ENCODE results near the gene POFUT1. TPM values are rescaled to one million over a fixed set of nuclear protein-coding genes. Genes with fewer than 3 reads are reported as not detected.

POFUT1 gene
- total and polyA plus RNA-seq, 9 of the 15 experiments (the other 6 are each of a cell fraction or from before 2014, with no cell fraction given) = 3.5 to 44.7 (median 23.5) TPM

- no peak for TF ChIP-seq NFE2 (IDR thresholded peaks at IDR 0.05; ENCODE audit: low read depth)
- TF ChIP-seq MEIS2 (IDR thresholded peaks at IDR 0.05; ENCODE audit: partially characterized antibody) = no peak
- no peak for TF ChIP-seq HOMEZ (CRISPR knock-in tag; IDR thresholded peaks at IDR 0.05)
- no peak for TF ChIP-seq FOXJ2 (tag; IDR thresholded peaks at IDR 0.05)
- no peak for TF ChIP-seq TEAD4 (IDR thresholded peaks at IDR 0.05; ENCODE audit: low read length)
- no peak for TF ChIP-seq TEAD4 (CRISPR knock-in tag; IDR thresholded peaks at IDR 0.05; ENCODE audit: borderline replicate concordance)
- TF ChIP-seq TBP (optimal IDR thresholded peaks at IDR 0.05; ENCODE audit: low read depth, low read length) = no peak
- TF ChIP-seq THRB (CRISPR knock-in tag; conservative IDR thresholded peaks at IDR 0.05) = no peak
- no peak for TF ChIP-seq DACH1 (IDR thresholded peaks at IDR 0.05; ENCODE audit: partially characterized antibody)
- TF ChIP-seq RBM25 (IDR thresholded peaks at IDR 0.05; ENCODE audit: low read depth, low read length, severe bottlenecking) = no peak
- TF ChIP-seq MLX (CRISPR knock-in tag; conservative IDR thresholded peaks at IDR 0.05) = no peak
- no peak for TF ChIP-seq ZNF224 (CRISPR knock-in tag; IDR thresholded peaks at IDR 0.05)
- no peak for TF ChIP-seq ZFP30 (CRISPR knock-in tag; IDR thresholded peaks at IDR 0.05; ENCODE audit: borderline replicate concordance)
These were observed 4.1 kb upstream of the POFUT1 start (continued) for GRCh38 chr20:32203356-32204204.

Data from K562 (cell line).